ENCODE results near the gene TPP2. TPM values are rescaled to one million over a fixed set of nuclear protein-coding genes. Genes with fewer than 3 reads are reported as not detected.

The TPP2 gene
- total and polyA plus RNA-seq, 9 of the 15 experiments (the other 6 are each of a cell fraction or from before 2014, with no cell fraction given) = 18.8 to 87.7 (median 55.9) TPM

DNA sequence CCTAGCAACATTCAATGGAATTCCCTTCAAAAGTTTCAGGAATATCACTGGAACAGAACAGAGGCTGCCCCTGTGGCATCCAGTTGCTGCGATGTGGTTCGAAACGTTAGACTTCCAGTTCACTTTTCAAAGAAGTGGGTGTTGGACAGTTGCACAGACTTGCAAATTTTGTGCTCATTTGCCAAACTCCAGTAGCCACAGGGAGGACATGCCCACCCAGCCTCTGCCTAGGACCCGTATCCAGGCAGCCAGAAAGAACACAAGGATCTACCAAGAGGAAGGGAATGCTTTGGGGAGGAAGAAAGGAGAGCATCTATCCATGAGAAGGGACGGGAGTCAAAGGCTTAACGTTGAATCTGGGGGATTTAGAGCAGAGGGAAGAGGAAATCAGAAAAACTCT lies 98.2 kb downstream of the TPP2 start, which contains the start of gene METTL21C:
Gene METTL21C (minus strand): TSS at position 108 of the 400 bp plus-strand sequence. CDS start 546 bp downstream, outside the sequence.
- in situ Hi-C loops (cut with MboI) (no loop called here), intact Hi-C loops (cut with micrococcal nuclease) (no loop called here)
- 0% methylated on average over 5 of the region's 6 CpGs for WGBS (ENCODE audit: insufficient coverage, low coverage, missing lambda C conversion rate)
- no peak within 1 kb of the TSS for H3K27ac ChIP-seq (ENCODE audit: extremely low read depth, low read depth, low read length)
- no peak for DNase-seq (ENCODE audit: extremely low read depth in 1 of 4, low spot score in 3 of 4)
- no peaks in the 10 kb centered on the region for H3K36me3 ChIP-seq (ENCODE audit: control insufficient read depth, insufficient read depth, low read length)
- H3K9me1 ChIP-seq (ENCODE audit: control insufficient read depth, insufficient read depth, low read length) = no peaks in the 10 kb centered on the region
- no peak within 1 kb of the TSS for H3K9ac ChIP-seq (ENCODE audit: insufficient read depth in 1 of 2, low read depth in 2 of 2, low read length in 2 of 2)
- H4K20me1 ChIP-seq (replicated peaks; ENCODE audit: control insufficient read depth, insufficient read depth, low read length) = no peaks in the 10 kb centered on the region
- peaks cover 10 to 38% of the 10 kb centered on the region in 2 experiments; a peak in 4 of 5 replicates for H3K27me3 ChIP-seq (ENCODE audit: control insufficient read depth in 2 of 2, insufficient read depth in 2 of 2, low read length in 2 of 2)
- CTCF ChIA-PET (ENCODE audit: low intra/inter-chr PET ratio) = no interaction called here
- FAIRE-seq = no peak
- ATAC-seq = no peak
- POLR2A ChIA-PET = no interaction called here
- no peak within 1 kb of the TSS for H2AFZ ChIP-seq (ENCODE audit: low read depth, low read length)
- TF ChIP-seq, protein P1, sequence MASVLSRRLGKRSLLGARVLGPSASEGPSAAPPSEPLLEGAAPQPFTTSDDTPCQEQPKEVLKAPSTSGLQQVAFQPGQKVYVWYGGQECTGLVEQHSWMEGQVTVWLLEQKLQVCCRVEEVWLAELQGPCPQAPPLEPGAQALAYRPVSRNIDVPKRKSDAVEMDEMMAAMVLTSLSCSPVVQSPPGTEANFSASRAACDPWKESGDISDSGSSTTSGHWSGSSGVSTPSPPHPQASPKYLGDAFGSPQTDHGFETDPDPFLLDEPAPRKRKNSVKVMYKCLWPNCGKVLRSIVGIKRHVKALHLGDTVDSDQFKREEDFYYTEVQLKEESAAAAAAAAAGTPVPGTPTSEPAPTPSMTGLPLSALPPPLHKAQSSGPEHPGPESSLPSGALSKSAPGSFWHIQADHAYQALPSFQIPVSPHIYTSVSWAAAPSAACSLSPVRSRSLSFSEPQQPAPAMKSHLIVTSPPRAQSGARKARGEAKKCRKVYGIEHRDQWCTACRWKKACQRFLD (CRISPR knock-in tag; IDR thresholded peaks at IDR 0.05) = no peak
- TF ChIP-seq ZKSCAN3 (CRISPR knock-in tag; IDR thresholded peaks at IDR 0.05) (no peak), FOXO4 (CRISPR knock-in tag; IDR thresholded peaks at IDR 0.05) (no peak), ZNF280B (CRISPR knock-in tag; IDR thresholded peaks at IDR 0.05) (no peak), ZNF766 (CRISPR knock-in tag; conservative IDR thresholded peaks at IDR 0.05) (no peak)
- BruUV-seq (replicated peaks) = no TSS peak
- no peak within 1 kb of the TSS for H3K4me2 ChIP-seq (ENCODE audit: insufficient read depth, low read length)
- H3K79me2 ChIP-seq (ENCODE audit: control insufficient read depth, insufficient read depth, low read length) = no peaks in the 10 kb centered on the region
- H3K9me3 ChIP-seq (replicated peaks; ENCODE audit: control insufficient read depth, insufficient read depth, low read depth, low read length) = no peaks in the 10 kb centered on the region
- no peaks in the 10 kb centered on the region for H3K4me1 ChIP-seq (replicated peaks in 1 of 2; ENCODE audit: control insufficient read depth in 2 of 2, insufficient read depth in 2 of 2, low read length in 2 of 2)
- H3K4me3 ChIP-seq = no peak within 1 kb of the TSS

Data from K562 (cell line).